NCI-H2171 (cell line): ENCODE measurements around the gene H19.

Experiments
- DNase-seq: peaks from one replicate; lab custom pipeline; 2025; lab: John Stamatoyannopoulos, UW

Gene H19

GRCh38 chr11:1982873-1983600, 14.6 kb downstream of the H19 start:
- no peak for DNase-seq

DNA sequence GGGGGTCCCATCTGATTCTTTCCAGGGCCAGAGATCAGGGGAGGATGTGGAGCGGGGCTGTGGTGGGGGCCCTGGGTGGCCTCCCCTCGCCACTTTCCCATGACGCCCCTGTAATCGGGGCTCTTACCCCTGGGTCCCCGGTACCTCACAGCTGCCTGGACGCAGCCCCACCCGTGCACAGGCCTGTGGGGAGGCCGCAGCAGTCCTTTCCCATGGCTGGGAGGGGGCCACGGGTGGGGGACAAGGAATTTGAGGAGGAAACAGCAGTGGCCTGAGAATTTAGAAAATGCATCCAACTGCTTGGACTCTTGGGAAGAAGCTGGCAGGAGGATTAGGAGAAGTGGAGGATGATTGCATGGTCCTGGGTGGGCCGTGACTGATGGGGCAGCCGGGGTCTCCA, 18.0 kb downstream of the H19 start:
- DNase-seq: no peak

DNA sequence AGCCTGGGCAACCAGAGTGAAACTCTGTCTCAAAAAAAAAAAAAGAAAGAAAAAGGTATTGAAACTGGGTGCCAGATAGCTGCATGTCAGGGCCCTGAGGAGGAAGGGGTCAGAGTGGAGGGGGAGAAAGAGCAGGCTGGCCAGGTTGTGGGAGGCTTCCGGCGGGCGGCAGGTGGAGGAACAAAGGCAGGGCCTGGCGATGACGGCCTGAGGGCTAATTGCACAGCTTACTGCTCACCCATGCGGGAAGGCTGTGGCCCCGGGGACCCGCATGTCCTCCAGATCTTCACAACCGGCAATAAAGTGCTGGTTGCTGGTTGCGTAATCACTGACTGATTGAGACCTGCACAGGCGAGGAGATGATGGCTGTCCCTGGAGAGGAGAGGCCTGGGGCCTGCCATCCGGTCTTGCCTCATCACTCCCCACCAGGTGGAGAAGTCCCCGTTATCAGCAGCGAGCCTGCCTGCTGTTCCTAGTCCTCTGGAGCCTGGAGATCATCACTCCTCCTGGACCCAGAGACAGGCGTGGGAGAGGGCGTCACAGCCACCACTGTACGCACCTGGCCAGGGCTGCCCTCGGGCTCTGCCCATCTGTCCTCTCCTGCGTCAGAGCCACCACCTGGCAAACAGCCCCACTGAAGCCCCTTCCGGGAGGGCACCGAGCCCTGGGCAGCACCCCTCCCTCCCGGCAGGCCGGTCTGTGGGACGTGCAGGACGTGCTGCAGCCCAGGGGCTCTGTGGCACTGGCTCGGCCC, 18.7 kb downstream of the H19 start:
- no peak for DNase-seq

GRCh38 chr11:1975185-1975584, 22.5 kb downstream of the H19 start:
- DNase-seq: no peak

- DNase-seq: no peak
Observed at GRCh38 chr11:1970956-1971355, 26.7 kb downstream of the H19 start.

GRCh38 chr11:1969776-1970175, 27.9 kb downstream of the H19 start:
- no peak for DNase-seq

- DNase-seq: no peak
Observed at GRCh38 chr11:1969035-1969434, 28.6 kb downstream of the H19 start.

DNA sequence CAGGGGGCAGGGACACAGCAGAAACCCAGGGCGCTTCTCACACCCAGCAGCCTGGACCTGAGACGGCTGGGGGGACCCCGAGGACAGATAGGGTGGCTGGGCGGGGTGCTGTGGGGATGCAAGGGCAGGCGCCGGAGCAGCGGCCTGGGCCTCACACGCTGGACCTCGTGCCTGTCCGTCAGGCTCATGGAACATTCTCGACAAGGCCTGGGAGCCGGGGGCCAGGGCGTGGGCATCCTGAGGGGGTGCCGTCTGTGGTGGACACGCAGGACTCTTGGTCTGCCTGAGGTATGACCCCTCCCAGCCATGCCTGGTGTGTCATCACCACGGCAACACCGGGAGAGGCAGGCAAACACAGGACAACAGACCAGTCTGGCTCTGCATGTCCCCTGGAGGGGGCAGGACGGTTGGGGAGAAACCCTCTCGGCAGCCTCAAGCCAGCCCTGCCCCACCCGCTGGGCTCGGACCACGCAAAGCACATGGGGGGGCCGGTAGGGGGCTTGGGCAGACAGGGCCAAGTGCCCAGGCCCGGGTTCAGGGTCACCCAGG, 29.1 kb downstream of the H19 start:
- DNase-seq: no peak

- no peak for DNase-seq
Observed at GRCh38 chr11:1967641-1968225, 29.9 kb downstream of the H19 start.

- DNase-seq: no peak
Observed at GRCh38 chr11:1966531-1966930, 31.1 kb downstream of the H19 start.

DNA sequence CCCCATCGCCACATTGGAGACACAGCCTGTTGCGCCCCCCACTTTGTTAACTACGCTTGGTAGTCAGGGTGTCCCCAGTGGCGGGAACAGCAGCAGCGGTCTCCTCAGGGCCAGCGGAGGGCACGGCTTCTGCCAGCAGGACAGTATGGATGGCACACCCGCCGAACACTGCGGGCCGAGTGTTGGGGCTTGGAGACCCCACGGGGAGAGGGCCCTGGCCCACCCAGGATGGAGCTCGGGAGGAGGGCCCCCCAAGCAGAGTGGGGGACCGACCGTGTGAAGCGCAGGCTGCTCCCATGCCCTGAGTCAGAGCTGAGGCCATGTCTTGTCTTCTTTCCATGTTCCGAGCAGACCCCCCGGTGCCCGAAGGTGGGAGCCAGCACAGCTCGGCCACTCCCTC, 32.7 kb downstream of the H19 start:
- no peak for DNase-seq

GRCh38 chr11:1964348-1964747, 33.3 kb downstream of the H19 start:
- no peak for DNase-seq

GRCh38 chr11:1963864-1964263, 33.8 kb downstream of the H19 start:
- no peak for DNase-seq

DNA sequence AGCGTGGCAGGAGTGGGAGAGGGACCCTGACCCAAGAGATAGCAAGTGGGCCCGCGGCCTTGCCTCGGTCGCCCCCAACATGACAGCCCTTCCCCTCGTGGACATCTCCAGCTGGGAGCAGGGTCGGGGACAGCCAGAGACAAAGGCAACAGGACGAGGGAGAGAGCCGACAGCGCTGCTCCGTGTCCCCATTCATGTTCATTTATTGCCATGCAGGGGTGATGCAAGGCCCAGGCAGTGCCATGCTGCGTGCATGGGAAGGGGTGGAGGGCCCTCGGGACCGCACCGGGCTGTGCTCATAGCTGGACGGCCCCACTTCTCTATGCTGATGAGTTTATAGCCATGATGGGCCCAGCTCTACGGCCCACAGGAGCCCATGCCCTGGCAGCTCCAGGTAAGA, 37.9 kb downstream of the H19 start:
- DNase-seq: no peak

- DNase-seq: no peak
Observed at GRCh38 chr11:1958367-1958766, 39.3 kb downstream of the H19 start.

DNA sequence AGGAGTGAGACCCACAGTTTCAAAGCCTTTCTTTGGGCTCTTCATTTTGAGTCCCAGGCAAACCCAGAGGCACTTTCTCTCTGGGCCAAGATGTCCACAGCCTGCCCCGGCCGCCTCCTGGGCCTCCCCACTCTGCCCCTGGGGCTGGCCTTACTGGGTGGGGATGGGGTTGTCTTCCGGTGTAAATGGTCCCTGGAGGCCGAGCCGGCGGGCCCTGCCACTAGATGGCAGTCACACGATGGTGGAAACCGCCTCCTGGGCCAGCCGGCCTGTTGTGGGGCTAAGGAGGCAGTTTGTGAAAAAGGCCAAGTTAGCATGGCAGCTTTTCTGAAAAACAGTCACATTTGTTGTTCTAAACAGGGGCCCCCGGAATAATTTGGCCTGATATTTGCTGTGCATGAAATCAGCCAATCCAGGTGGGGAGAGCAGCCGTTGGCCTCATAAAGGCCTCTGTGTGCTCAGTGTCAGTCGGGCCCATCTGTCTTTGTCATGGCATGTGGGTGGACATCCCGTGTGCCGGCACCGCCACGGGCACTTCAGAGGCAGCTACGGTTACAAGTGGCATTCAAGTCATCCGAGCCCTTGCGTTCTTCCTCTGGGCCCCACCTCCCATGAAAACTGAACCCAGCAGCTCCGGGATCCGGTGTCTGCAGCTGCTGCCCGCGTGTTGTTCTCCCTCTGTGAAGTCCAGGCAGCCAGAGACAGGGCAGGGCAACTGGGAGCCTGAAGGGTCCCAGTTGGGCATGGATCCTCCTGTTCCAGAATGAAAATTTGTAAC, 44.0 kb downstream of the H19 start:
- no peak for DNase-seq

GRCh38 chr11:1952806-1953482, 44.7 kb downstream of the H19 start:
- no peak for DNase-seq

DNA sequence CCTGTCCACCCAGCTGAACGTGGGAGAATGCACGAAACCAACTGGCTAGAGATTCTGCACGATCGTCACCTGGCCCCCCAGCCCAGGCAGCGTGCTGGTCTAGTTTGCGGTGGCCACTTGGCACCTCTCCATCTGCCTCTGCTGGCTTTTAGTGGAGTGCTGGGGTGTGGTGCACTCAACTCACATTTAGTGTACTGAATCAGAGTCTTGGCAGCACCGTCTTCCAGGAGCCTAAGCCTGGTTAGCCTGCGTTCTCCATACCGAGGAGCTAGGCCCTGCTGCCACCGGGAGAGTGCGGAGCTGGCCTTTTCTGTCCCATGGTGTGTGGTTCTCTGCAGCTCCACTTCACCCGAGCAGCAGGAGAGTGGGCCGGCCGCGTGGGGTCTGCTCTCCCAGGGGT, 47.7 kb downstream of the H19 start:
- DNase-seq: no peak

DNA sequence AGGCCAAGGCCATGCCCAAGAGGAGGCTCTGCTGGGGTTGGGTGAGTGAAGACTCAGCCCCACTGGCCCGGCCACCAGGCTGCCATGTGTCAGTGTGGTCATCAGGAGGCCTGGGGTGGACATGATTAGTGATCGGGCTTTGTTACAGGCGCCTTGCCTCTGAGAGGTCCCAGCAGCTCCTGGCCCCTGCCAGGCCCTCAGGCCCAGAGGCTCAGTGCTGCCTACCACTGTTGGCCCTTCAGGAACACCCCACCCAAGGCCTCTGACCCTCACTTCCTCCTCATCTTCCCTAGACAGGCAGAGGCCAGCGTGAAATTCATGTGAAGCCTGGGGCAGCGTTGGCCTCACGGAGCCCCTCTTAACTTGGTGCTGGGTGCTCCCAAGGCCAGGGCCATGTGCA, 48.3 kb downstream of the H19 start:
- DNase-seq: no peak

DNA sequence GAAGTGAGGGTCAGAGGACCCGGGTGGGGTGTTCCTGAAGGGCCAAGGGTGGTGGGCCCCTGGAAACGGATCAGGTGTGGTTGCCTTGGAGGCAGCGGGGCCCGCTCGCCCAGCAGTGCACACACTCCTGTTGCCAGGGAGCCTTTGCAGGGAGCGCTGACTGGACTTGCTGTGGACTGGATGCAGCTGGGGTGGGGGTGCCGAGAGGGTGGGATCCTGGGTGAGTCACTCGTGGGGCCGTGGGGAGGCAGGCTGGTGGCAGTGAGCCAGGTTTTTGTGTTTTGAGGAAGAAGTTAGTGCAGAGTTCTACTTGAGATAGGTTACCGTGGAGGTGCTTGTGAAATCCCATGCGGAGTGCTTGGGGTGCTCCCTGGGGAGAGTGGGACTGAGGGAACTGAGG, 49.3 kb downstream of the H19 start:
- no peak for DNase-seq

GRCh38 chr11:1947592-1948237, 49.9 kb downstream of the H19 start:
- no peak for DNase-seq
